Panc1 (cell line): ENCODE data around the gene MAP2K5. TPM values are rescaled to one million over a fixed set of nuclear protein-coding genes. Genes with fewer than 3 reads are reported as not detected.

ENCODE experiments used
- ATAC-seq: fragments of 200-7000 bp; cut with Tn5 transposase; 2 replicates; pipeline ENCODE4 v1.9.1; 2020; ENCODE audit warnings: mild to moderate bottlenecking, moderate library complexity
- BruUV-seq: library from RNA; stranded (reverse); fragments of 400-500 nt; replicated peaks from 2 replicates; lab custom pipeline; 2021; lab: Mats Ljungman, UMichigan
- CTCF ChIA-PET: fragments of 300-600 bp; sonication (Branson Sonifier 250); formaldehyde crosslinking; loops from one replicate; lab custom pipeline; 2022; ENCODE audit warnings: antibody characterized with exemption; lab: Charles Lee
- POLR2A ChIA-PET: fragments of 300-600 bp; sonication (Branson Sonifier 250); formaldehyde crosslinking; loops from one replicate; lab custom pipeline; 2022; ENCODE audit warnings: antibody characterized with exemption; lab: Charles Lee
- DNase-seq: peaks from one replicate; pipeline ENCODE4 v3.0.0-alpha.2; 2010; ENCODE audit warnings: low read depth, low spot score
- H3K27ac ChIP-seq: 2 replicates; pipeline ENCODE4 v1.5.1; 2011; ENCODE audit warnings: mild to moderate bottlenecking, low read length, inconsistent platforms
- H3K27me3 ChIP-seq: fragments of 200-500 bp; sonication (Bioruptor generic); 2 replicates; pipeline ENCODE4 v1.6.0; 2014; ENCODE audit warnings: low read length, inconsistent platforms; ENCODE audit not compliant: control insufficient read depth, insufficient read depth
- H3K36me3 ChIP-seq: fragments of 200-500 bp; sonication (Bioruptor generic); 2 replicates; pipeline ENCODE4 v1.5.1; 2014; ENCODE audit warnings: inconsistent platforms, mild to moderate bottlenecking, low read length, moderate library complexity; ENCODE audit not compliant: control insufficient read depth, insufficient read depth
- H3K4me1 ChIP-seq: 2 replicates; pipeline ENCODE4 v1.5.1; 2011; ENCODE audit warnings: inconsistent platforms, mild to moderate bottlenecking, low read length, moderate library complexity; ENCODE audit not compliant: control insufficient read depth, insufficient read depth
- H3K4me3 ChIP-seq, 2 experiments: 2 replicates each; pipeline ENCODE4 v1.5.1; 2011 to 2012; ENCODE audit warnings: low read depth in 2 of 2, low read length in 2 of 2, mild to moderate bottlenecking in 2 of 2, inconsistent platforms in 1 of 2, moderate library complexity in 1 of 2
- H3K9me3 ChIP-seq: fragments of 200-500 bp; sonication (Bioruptor generic); 2 replicates; pipeline ENCODE4 v1.5.1; 2014; ENCODE audit warnings: low read depth, mild to moderate bottlenecking, inconsistent platforms, low read length, moderate library complexity; ENCODE audit not compliant: control insufficient read depth, insufficient read depth
- CTCF ChIP-seq: fragments of 450-650 bp; IDR thresholded peaks from 2 replicates; pipeline ENCODE4 v1.5.1; 2017; ENCODE audit warnings: mild to moderate bottlenecking
- POLR2AphosphoS5 ChIP-seq: IDR thresholded peaks from 2 replicates; pipeline ENCODE4 v1.6.1; 2012; ENCODE audit warnings: mild to moderate bottlenecking, low read depth, low read length, moderate library complexity
- REST ChIP-seq, 2 experiments: IDR thresholded peaks; 2 replicates each; pipeline ENCODE4 v1.6.1; 2011 to 2012; ENCODE audit warnings: low read depth in 2 of 2, control low read depth in 1 of 2, low read length in 1 of 2, mild to moderate bottlenecking in 1 of 2, moderate library complexity in 1 of 2; ENCODE audit not compliant: insufficient read depth in 1 of 2
- SIN3A ChIP-seq: IDR thresholded peaks from 2 replicates; pipeline ENCODE4 v1.6.1; 2012; ENCODE audit warnings: low read depth, mild to moderate bottlenecking, low read length, moderate library complexity, borderline replicate concordance; ENCODE audit not compliant: insufficient read depth
- TCF7L2 ChIP-seq: IDR thresholded peaks from 2 replicates; pipeline ENCODE4 v1.6.1; 2011; ENCODE audit warnings: mild to moderate bottlenecking, low read depth, low read length, inconsistent platforms
- in situ Hi-C: cut with HindIII; loops from 2 replicates; pipeline ENCODE4 v1.10.0; 2016; ENCODE audit warnings: low sequenced_read_pairs, low pct_unique_long_range_greater_than_20kb
- intact Hi-C: fragments of 100-400 bp; cut with micrococcal nuclease; formaldehyde crosslinking; loops from one replicate; pipeline ENCODE4 v1.10.0; 2022; ENCODE audit not compliant: unreplicated experiment
- total RNA-seq: library from RNA; stranded (reverse); gene quantifications from one replicate; pipeline ENCODE4 v1.2.1, GENCODE V29; 2021; ENCODE audit not compliant: unreplicated experiment

Gene MAP2K5
- total RNA-seq, 1 experiment from 2014 or later: 18.3 TPM

- no peak overlapping the region for H3K27ac ChIP-seq
- no peak for TF ChIP-seq SIN3A
- TF ChIP-seq REST (IDR thresholded peaks at IDR 0.05; ENCODE audit: insufficient read depth in 1 of 2, low read depth in 2 of 2, low read length in 1 of 2): no peak
- TF ChIP-seq POLR2AphosphoS5: no peak
- TF ChIP-seq TCF7L2: no peak
- no peak for TF ChIP-seq CTCF
- ATAC-seq (no peak), DNase-seq (no peak)
- POLR2A ChIA-PET: no interaction called here
- H3K9me3 ChIP-seq: no peaks in the 10 kb centered on the region
- peaks cover 12% of the 10 kb centered on the region for H3K4me1 ChIP-seq
- no peaks in the 10 kb centered on the region for H3K36me3 ChIP-seq
- CTCF ChIA-PET: no interaction called here
- H3K27me3 ChIP-seq: no peaks in the 10 kb centered on the region
- in situ Hi-C loops (no loop called here), intact Hi-C loops (no loop called here)
- BruUV-seq: no TSS peak
- H3K4me3 ChIP-seq: no peak overlapping the region
Measured at GRCh38 chr15:67595572-67595971, 53.1 kb downstream of the MAP2K5 start.

GRCh38 chr15:67601073-67601472, 58.6 kb downstream of the MAP2K5 start:
- in situ Hi-C loops: no loop called here
- BruUV-seq: no TSS peak
- H3K4me3 ChIP-seq: no peak overlapping the region
- TF ChIP-seq REST (IDR thresholded peaks at IDR 0.05; ENCODE audit: insufficient read depth in 1 of 2, low read depth in 2 of 2, low read length in 1 of 2): no peak
- TF ChIP-seq TCF7L2: no peak
- no peak for TF ChIP-seq POLR2AphosphoS5
- TF ChIP-seq SIN3A: no peak
- no peak for TF ChIP-seq CTCF
- POLR2A ChIA-PET: no interaction called here
- no peak for DNase-seq
- CTCF ChIA-PET: no interaction called here
- peak overlapping the region; percentile 13; the same call in 1 of the 2 replicates for H3K27ac ChIP-seq
- H3K4me1 ChIP-seq: peaks cover 30% of the 10 kb centered on the region
- ATAC-seq: no peak
- no peaks in the 10 kb centered on the region for H3K9me3 ChIP-seq
- H3K27me3 ChIP-seq: no peaks in the 10 kb centered on the region
- no peaks in the 10 kb centered on the region for H3K36me3 ChIP-seq
- intact Hi-C loops: no loop called here
